Measurements from ENCODE around the gene ZNF19. TPM values are rescaled to one million over a fixed set of nuclear protein-coding genes. Genes with fewer than 3 reads are reported as not detected.

Gene ZNF19
- total and polyA plus RNA-seq, 2 of the 8 experiments (the other 6 are each of a cell fraction or from before 2014, with no cell fraction given): 1.5 to 3.5 TPM

GRCh38 chr16:71514476-71514875 lies 25.4 kb upstream of the ZNF19 start (continued):
- no peak for TF ChIP-seq ASH2L (IDR thresholded peaks at IDR 0.05; ENCODE audit: low read length)
- TF ChIP-seq SRF (IDR thresholded peaks at IDR 0.05; ENCODE audit: low read depth, low read length): no peak
- no peak for TF ChIP-seq HDAC6 (IDR thresholded peaks at IDR 0.05; ENCODE audit: low read depth, low read length)
- no peak for TF ChIP-seq CHD1 (IDR thresholded peaks at IDR 0.05; ENCODE audit: low read depth, low read length)
- TF ChIP-seq BACH1 (IDR thresholded peaks at IDR 0.05; ENCODE audit: low read length): no peak
- TF ChIP-seq CBX5 (IDR thresholded peaks at IDR 0.05; ENCODE audit: low read depth, low read length): no peak
- no peak for TF ChIP-seq TEAD4 (IDR thresholded peaks at IDR 0.05; ENCODE audit: low read depth, low read length)

Data from H1 (cell line).